Umbilical cord (tissue), 2 donors: Measurements from ENCODE around the gene ZNF575. TPM values are rescaled to one million over a fixed set of nuclear protein-coding genes. Genes with fewer than 3 reads are reported as not detected.

Experiments
- DNase-seq: peaks from one replicate; pipeline ENCODE4 v3.0.0-alpha.2; 2015; ENCODE audit warnings: low spot score
- total RNA-seq: library from RNA; depleted of rRNA; stranded (reverse); fragments of >200 nt; gene quantifications from one replicate; pipeline ENCODE4 v1.2.3, GENCODE V29; 2014; ENCODE audit warnings: low replicate concordance; ENCODE audit not compliant: insufficient read depth

ZNF575 gene, protein sequence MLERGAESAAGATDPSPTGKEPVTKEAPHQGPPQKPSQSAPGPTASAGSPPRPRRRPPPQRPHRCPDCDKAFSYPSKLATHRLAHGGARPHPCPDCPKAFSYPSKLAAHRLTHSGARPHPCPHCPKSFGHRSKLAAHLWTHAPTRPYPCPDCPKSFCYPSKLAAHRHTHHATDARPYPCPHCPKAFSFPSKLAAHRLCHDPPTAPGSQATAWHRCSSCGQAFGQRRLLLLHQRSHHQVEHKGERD
- total RNA-seq = 0.24 TPM

DNA sequence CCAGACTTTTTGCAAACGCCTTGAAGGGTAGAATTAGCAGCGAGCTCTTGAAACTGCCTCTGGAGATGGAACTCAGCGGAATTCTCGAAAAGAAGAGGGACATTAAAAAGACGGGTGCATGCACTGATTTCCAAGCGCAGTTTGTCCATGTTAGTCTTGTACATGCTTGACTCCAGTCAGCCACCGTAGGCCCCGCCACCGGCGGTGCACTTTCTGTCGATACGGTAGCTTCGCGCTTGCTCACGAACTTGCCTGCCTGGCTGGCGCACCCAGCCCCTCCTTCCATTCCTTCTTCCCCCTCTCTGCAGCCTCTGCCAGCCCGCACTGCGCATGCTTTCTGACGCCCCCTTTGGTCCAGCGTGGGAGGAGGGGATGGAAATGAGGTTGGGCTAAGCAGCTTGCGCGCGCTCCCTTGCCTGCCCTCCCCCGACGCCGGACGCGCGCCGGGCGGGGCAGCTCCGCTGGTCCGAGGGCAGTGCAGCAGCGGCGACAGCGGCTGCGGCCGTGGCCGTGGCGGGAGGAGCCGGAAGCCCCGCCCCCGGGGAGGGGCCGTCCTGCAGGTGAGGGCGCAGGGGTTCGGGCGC, at the start of gene ZNF575:
Gene ZNF575 (plus strand): TSS at position 227 of the 584 bp plus-strand sequence. CDS start 1,235 bp downstream, outside the sequence.
- DNase-seq = peak; percentile 99

DNA sequence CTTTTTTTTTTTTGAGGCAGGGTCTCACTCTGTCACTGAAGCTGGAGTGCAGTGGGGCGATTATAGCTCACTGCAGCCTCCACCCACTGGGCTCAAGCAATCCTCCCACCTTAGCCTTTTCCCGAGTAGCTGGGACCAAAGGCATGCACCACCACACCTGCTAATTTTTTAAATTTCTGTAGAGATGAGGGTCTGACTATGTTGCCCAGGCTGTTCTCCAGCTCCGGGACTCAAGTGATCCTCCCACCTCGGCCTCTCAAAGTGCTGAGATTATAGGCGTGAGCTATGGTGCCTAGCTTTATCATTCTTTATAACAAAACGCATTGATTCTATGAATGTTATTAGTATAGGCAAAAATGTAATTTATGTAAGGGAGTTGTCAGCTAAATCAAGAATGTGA, 49.7 kb upstream of the ZNF575 start:
- no peak for DNase-seq

DNA sequence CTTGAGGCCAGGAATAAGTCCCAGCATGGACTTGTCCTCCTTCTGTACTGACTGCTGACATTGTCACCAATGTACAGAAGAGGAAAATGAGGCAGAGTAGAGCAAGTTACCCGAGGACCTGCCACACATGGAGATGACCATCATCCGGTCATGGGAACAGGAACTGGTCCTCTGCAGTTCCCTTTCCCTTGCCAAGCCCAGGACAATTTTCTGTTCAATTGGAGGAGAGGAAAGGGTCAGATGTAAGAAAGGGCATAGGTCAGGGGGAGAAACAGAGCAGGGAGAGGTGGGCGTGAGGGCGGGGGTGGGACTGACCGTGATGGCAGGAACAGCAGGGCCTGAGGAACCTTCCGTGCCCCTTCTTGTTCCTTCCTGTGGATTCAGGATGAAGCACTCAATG, 47.0 kb upstream of the ZNF575 start:
- no peak for DNase-seq

DNA sequence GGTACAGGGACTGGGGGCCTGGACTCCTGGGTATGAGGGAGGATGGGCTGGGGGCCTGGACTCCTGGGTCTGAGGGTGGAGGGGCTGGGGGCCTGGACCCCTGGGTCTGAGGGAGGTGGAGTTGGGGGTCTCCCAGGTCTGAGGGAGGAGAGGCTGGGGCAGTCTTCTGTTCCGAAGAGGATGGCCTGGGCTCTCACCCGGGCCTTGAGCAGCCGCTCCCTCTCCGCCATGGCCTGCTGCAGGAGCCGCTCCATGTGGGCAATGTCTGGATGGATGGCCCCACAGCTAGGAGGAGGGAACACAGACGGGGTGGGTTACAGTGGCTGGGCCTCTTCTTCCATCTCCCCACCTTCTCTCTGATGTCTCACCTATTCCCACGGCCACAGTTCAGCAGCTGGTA, 46.6 kb upstream of the ZNF575 start:
- DNase-seq = no peak

DNA sequence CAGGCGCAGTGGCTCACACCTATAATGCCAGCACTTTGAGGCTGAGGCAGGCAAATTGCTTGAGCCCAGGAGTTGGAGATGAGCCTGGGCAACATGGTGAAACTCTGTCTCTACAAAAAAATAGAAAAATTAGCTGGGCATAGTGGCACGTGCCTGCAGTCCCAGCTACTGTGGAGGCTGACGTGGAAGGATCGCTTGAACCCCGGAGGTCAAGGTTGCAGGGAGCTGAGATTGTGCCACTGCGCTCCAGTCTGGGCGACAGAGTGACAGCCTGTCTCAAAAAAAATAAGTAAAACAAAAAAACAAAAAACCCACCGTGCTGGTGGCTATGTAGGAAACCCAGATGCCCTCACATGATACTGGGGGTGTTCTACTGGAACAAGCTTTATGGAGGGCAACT, 44.8 kb upstream of the ZNF575 start:
- no peak for DNase-seq

DNA sequence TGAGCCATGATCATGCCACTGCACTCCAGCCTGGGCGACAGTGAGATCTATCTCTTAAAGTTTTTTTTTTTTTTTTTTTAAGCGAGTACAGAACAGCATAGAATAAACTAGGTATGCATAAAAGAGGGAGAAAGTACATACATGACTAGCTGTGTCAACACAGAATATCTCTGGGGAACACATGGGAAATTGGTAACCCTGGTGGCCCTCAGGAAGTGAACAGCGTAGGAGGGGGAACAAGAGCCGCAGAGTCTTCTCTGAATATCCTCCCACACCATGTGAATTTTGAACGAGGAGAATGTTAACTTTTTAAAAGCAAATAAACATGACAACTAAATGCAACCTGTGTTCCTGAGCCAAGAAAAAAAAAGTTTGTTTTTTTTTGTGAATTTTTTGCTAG, 43.7 kb upstream of the ZNF575 start:
- no peak for DNase-seq

DNA sequence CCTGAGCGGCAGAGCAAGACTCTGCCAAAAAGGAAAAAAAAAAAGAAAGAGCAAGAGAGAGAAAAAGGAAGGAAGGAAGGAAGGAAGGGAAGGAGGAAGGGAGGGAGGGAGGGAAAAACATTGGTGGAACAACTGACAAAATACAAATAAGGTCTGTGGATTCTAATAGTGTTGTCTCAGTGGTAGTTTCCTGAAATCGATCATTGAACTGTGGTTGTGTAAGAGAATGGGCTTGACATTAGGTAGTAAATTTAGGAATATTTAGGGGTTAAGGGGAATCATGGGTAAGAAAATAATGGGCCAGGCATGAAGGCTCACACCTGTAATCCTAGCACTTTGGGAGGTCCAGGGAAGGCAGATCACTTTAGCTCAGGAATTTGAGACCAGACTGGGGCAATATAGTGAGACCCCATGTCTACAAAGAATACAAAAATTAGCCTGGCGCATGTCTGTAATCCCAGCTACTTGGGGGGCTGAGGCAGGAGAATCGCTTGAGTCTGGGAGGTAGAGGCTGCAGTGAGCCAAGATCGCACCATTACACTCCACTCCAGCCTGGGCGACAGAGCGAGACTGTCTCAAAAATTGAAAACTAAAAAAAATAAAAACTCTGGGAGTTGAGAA, 42.9 kb upstream of the ZNF575 start:
- DNase-seq = no peak

DNA sequence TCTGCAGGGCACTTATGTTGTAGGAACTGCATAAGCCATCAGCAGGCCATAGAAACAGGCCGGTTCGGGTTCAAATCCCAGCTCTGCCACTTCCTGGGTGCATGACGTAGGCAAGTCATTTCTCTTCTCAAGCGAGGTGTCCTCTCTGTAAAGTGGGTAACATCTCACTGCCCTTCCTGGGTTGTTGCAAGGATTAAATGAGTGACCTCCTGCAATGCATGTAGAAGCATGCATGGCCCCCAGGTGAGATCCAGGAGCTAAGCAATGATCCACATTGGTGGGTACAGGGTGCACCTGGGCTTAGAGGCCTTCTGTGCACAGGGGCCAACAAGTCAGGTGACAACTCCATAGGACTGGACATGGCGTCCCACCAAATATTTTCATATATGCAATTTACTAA, 42.2 kb upstream of the ZNF575 start:
- no peak for DNase-seq

DNA sequence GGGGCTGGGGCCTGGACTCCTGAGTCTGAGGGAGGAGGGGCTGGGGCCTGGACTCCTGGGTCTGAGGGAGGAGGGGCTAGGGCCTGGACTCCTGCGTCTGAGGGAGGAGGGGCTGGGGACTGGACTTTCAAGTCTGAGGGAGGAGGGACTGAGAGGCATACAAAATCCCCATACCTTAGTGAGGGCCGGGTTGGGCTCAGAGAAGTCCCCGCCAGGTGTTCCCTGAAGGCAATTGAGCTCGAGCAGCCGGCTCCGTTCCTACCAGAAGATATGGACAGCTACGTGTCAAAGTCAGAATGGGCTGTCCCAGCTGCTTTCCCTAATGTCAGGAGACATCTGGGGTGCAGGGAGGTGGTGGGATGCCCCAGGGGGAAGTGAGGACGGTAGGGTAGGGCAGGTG, 37.9 kb upstream of the ZNF575 start:
- DNase-seq = no peak

DNA sequence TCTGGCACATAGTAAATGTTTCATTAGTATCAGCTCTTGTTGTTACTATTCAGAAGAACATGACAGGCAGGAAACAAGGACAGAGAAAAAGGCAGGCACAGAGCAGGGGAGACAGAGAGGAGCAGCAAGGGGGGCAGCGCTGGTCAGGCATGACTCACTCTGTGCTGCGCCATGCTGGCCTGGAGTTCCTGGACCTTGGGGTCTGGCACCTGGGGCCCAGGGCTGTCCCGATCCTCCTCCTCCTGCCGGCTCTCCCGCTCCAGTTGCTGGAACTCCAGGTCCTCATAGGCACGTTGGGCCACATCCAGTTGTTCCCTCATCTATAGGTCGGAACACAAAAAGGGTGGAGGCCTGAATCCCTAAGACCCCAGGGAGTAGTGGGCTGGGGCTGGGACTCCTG, 36.0 kb upstream of the ZNF575 start:
- no peak for DNase-seq

DNA sequence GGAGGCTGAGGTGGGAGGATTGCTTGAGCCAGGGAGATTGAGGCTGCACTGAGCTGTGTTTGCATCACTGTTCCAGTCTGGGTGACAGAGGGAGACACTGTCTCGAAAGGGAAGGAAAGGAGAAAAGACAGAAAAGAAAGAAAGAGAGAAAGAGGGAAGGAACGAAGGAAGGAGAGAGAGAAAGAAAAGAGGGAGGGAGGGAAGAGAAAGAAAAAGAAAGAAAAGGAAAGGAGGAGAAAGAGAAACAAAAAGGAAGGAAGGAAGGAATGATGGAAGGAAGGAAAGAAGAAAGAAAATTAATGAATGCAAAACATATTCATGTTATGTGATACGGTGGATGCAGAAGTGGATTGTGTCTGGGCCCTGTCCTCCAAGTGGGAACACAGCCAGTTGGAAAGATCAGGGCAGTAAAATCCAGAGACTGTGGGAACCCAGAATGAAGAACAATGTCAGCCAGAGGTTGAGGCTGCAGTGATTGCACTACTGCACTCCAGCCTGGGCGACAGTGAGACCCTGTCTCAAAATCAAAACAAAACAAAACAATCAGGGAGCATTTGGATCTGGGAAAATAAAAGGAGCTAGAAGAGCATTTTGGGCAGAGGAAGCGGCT, 34.6 kb upstream of the ZNF575 start:
- no peak for DNase-seq

DNA sequence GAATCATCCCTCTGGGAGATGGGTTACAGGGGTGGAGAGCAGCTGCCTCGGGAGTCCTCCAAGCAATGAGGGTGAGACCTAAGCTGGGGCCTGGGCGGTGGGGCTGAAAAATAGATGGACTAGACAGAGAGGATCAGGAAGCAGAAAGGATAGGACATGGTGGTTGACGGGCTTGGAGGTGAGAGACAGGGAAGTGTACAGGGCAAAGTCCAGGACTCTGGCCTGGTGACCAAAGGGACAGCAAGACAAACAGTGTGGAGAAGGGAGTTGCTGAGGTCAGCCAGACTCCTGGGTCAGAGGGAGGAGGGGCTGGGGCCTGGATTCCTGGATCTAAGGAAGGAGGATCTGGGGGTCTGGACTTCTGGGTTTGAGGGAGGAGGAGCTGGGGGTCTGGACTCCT, 33.9 kb upstream of the ZNF575 start:
- no peak for DNase-seq

DNA sequence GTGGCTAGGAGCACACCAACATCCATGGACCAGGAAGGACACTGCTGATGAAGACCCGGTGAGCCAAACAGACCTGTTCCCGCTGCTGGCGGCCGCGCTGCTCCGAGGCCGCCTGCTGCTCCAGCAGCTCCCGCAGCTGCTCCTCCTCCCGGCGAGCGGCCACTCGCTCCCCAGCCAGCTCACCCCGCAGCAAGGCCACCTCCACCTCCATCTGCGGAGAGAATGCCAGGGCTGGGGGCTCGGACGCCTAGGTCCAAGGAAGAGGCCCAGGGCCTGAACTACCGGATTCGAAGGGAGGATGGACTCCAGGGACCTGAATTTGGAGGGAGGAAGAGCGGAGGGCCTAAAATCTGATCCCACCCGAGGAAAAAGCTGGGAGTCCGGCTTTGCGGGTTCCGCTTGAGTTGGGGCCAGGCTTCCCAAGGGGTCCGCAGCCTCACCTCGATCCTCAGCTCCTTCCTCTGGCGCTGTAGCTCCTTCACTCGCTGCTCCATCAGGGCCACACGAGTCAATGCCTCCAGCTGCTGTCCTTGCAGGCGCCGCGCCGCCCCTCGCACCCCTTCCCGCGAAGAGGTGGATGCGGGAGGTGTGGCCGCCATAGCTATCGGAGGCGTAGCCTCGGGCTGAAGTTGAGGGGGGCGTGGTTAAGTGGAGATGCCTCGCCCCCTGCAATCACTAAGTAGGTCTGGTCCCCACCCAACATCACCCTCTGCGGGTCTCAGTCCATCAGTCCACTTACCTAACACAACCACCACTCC, 31.1 kb upstream of the ZNF575 start:
- DNase-seq = no peak

DNA sequence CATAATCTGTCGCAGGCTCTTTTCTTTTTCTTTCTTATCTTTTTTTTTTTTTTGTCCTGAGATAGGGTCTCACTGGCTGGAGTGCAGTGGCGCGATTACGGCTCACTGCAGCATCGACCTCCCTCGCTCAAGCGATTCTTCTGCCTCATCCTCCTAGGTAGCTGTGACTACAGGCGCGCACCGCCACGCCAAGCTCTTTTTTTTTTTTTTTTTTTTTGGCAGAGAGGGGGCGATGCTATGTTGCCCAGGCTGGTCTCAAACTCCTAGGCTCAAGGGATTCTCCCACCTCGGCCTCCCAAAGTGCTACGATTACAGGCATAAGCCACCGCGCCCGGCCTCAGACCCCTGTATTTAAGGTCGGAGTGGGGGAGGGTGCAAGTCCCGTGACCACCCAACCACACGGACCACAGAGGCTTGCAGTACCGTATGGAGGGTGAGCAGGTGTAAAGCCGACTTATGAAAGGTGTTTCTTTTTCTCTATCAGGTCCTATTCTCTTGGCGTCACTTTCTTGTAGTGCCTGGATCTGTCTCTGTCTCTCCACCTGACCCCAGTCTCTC, 30.5 kb upstream of the ZNF575 start:
- no peak for DNase-seq

DNA sequence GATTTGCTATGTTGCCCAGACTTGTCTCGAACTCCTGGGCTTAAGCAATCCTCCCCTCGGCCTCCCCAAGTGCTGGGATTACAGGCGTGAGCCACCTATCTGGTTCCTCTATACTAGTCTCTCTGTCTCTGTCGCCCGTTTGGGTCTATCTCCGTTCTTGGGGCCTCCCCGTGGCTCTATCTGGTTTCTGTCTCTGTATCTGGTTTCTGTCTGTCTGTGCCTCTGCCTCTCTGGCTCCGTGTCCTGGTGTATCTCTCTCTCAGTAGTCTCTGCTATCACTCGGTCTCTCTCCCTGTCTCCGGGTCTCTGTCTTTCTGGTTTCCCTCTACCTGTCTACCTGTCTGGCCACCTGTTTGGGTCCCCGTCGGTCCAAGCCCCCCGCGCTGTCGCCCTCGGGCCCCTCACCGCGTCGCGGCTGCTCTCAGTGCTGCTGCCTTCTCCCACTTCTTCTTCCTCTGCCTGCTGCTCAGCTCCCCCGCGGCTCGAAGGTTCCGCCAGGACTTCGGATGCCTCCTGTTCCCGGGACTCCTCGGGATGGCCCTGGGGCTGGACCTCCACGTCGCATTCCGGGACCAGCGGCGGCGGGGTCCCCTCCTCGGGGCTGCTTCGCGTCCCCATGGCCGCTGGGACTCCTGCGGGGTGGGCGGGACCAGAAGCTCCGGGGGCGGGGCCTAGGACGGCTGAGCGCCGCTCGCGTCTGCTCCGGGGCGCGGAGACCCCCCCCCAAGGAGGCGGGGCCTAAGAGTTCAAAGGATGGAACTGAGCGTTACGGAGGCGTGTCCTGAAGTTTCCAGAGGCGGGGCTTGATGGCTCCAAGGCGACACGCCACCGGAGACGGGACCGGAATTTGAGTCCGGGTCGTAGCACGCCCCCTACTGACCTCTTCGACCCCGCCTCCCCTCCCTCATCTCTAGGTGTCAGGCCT, 29.2 kb upstream of the ZNF575 start:
- DNase-seq = peak; percentile 96

DNA sequence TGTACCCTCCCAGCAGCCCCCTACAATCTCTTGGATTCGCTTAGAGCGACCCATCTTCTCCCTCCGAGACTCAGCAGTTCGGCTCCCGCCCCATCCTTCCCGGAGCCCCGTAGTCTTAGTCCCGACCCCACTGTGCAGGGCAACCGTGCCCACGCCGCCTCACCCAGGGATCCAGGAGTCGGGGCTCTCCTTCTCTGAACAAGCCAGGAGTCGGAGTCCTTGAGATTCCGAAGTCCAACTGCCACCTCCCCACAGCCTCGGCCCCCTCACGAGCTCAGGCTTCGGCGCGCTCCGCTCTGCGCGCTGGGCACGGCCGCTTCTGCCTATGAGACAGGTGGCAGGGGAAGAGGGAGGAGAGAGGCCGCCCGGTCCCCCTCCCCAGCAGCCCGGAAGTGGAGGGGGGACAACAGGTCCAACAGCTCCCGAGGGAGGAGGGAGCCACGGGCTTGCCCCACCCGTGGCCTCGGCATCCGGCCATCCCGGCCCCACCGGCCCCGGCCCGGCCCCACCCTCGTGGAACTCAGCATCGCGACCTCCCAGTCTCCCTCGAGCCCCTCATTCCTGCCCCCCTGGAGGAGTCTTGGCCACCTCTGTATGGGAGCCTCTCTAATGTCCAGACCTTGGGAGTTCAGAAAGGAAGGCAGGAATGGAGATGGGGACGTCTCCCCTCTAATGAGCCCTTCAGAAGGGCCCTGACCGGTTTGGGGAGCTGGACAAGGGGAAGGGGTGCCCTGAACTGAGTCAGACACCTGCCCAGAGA, 28.4 kb upstream of the ZNF575 start, which contains the start of gene PHLDB3:
Gene PHLDB3 (minus strand): TSS at position 321 of the 760 bp plus-strand sequence. CDS start 628 bp downstream, outside the sequence.
- DNase-seq = peak; percentile 42

DNA sequence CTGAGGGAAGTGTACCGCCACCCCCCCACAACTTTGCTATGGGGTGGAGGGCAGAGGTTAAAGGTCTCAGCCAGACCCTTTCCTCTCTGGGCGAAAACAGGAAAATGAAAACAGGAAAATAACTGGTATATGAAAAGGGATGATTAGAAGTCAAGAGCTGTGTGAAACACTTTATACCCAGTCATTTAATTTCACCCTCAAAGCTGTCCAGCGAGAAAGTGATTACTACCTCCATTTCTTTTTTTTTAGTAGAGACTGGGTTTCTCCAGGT, 27.9 kb upstream of the ZNF575 start:
- DNase-seq = no peak

DNA sequence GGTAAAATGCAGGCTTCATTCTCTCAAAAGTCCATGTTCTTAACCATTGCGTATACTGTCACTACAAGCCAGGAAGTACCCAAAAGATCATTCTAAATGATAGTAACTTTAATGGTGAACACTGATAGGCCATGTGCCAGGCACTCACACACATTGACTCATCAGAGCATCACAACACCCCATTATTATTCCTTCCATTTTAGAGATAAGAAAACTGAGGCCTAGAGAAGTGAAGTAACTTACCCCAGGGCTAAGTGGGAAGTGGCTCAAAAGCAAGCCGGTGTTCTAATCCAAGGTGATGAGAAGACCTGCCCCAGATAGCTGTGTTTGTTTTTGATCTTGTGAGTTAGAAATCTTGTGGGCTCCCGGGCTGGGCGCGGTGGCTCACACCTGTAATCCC, 27.0 kb upstream of the ZNF575 start:
- DNase-seq = no peak

DNA sequence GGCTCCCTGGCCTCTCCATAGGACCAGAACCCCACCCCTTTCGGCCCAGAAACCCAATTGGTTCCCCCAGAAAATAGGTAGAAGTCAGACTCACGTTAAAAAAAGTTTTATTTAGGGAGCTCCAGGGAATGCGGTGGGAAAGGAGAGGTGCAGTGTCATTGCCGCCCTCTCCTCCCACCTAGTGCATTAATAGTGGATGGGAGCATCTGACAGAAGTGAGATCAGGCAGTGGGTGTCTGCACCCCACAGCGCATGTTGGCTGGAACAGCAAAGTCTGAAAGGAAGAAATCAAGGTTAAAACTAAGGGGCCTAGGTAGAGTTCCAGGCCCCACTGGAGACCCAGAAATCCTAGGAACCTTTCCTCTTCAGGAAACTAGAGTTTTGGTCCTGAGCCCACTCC, 26.4 kb upstream of the ZNF575 start:
- DNase-seq = no peak

DNA sequence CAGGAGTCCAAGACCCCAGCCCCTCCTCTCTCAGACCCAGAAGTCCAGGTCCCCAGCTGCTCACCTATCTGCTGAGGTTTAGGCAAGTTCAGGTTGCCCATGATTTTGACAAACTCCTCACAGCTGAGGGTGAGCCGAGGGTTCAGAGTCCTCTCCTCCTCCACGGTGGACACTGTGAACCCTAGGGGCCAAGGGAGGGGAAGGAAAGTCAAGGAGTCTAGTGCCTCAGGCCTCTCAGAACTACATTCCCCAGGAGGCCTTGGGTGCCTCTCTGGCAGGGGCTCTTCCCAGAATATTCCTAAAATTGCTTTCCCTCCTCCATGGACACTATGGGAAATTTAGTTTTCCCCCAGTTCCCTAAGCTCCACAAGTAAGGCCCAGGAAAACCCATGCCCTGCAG, 25.1 kb upstream of the ZNF575 start:
- no peak for DNase-seq
